GM04504 (cell line): Measurements from ENCODE around the gene ATP5F1D.

ENCODE experiments used
- DNase-seq: peaks from one replicate; pipeline ENCODE4 v3.0.0-alpha.2; 2012; ENCODE audit warnings: low read depth

ATP5F1D gene

GRCh38 chr19:1259206-1259875 lies 17.8 kb downstream of the ATP5F1D start:
- no peak for DNase-seq

GRCh38 chr19:1259876-1260748 lies 18.6 kb downstream of the ATP5F1D start:
- no peak for DNase-seq

GRCh38 chr19:1260749-1261537 lies 19.4 kb downstream of the ATP5F1D start:
- peak; percentile 91 for DNase-seq

GRCh38 chr19:1261538-1261797 lies 19.9 kb downstream of the ATP5F1D start:
- DNase-seq, result no peak

GRCh38 chr19:1261798-1262622 lies 20.5 kb downstream of the ATP5F1D start:
- no peak for DNase-seq

GRCh38 chr19:1262623-1263123 lies 21.1 kb downstream of the ATP5F1D start:
- DNase-seq, result no peak

- no peak for DNase-seq
Observed at GRCh38 chr19:1263188-1263587, 21.6 kb downstream of the ATP5F1D start.

GRCh38 chr19:1264801-1265614 lies 23.5 kb downstream of the ATP5F1D start:
- peak; percentile 87 for DNase-seq

GRCh38 chr19:1265615-1266128 lies 24.1 kb downstream of the ATP5F1D start:
- DNase-seq, result peak; percentile 84

GRCh38 chr19:1266129-1266915 lies 24.8 kb downstream of the ATP5F1D start:
- DNase-seq, result peak; percentile 87

GRCh38 chr19:1266916-1267476 lies 25.4 kb downstream of the ATP5F1D start:
- DNase-seq, result no peak

GRCh38 chr19:1267477-1268225 lies 26.1 kb downstream of the ATP5F1D start:
- DNase-seq, result no peak

- DNase-seq, result no peak
Observed at GRCh38 chr19:1268226-1269064, 26.9 kb downstream of the ATP5F1D start.

- peak; percentile 97 for DNase-seq
Observed at GRCh38 chr19:1269065-1269477, 27.5 kb downstream of the ATP5F1D start, which contains the start of gene CIRBP. CIRBP (plus strand) TSS chr19:1269332; CDS start chr19:1270934, 1,602 bp downstream.

GRCh38 chr19:1269478-1270212 lies 28.1 kb downstream of the ATP5F1D start:
- peak; percentile 72 for DNase-seq

- DNase-seq, result no peak
Observed at GRCh38 chr19:1270213-1270853, 28.8 kb downstream of the ATP5F1D start.
